ENCODE data around the gene EDIL3.

GRCh38 chr5:84279234-84279633, 105.4 kb downstream of the EDIL3 start:
- TF ChIP-seq, protein P1, sequence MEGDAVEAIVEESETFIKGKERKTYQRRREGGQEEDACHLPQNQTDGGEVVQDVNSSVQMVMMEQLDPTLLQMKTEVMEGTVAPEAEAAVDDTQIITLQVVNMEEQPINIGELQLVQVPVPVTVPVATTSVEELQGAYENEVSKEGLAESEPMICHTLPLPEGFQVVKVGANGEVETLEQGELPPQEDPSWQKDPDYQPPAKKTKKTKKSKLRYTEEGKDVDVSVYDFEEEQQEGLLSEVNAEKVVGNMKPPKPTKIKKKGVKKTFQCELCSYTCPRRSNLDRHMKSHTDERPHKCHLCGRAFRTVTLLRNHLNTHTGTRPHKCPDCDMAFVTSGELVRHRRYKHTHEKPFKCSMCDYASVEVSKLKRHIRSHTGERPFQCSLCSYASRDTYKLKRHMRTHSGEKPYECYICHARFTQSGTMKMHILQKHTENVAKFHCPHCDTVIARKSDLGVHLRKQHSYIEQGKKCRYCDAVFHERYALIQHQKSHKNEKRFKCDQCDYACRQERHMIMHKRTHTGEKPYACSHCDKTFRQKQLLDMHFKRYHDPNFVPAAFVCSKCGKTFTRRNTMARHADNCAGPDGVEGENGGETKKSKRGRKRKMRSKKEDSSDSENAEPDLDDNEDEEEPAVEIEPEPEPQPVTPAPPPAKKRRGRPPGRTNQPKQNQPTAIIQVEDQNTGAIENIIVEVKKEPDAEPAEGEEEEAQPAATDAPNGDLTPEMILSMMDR (IDR thresholded peaks at IDR 0.05) = no peak
- TF ChIP-seq POLR2A (IDR thresholded peaks at IDR 0.05) = no peak

Data from esophagus squamous epithelium (tissue), 4 donors.